Measurements from ENCODE around the gene PNPLA7.

DNA sequence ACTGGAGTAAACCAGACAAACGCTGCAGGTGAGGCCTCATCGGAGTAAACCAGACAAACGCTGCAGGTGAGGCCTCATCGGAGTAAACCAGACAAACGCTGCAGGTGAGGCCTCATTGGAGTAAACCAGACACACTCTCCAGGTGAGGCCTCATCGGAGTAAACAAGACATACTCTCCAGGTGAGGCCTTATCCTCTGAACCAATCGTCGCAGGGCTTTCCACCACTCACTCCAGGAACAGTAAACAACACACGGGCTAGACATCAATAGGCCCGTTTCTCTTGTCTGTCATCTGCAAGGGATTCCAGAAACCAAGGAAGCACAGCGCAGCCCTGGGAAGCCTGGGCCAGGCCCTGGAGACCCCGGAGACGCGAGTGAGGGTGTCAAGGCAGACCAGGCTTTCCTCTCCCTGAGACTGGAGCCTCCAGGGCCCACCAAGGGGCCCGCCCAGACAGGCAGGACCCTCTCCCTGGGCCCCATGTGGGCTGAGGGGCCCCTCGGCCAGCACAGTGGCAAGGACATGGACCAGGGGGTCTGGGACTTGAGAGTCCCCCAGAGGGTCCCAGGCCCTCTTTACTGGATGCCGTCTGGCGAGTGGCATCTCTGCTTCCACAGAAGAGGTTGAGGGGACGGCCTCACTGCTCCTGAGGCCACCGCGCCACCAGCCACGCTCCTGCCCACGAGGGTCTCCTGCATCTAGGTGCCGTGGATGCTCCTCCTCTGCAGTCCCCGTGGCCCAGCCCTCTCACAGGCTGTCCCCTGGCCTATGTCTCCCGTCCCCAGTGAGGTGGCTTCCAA is 64.7 kb downstream of the PNPLA7 start:
- TF ChIP-seq, protein P1, sequence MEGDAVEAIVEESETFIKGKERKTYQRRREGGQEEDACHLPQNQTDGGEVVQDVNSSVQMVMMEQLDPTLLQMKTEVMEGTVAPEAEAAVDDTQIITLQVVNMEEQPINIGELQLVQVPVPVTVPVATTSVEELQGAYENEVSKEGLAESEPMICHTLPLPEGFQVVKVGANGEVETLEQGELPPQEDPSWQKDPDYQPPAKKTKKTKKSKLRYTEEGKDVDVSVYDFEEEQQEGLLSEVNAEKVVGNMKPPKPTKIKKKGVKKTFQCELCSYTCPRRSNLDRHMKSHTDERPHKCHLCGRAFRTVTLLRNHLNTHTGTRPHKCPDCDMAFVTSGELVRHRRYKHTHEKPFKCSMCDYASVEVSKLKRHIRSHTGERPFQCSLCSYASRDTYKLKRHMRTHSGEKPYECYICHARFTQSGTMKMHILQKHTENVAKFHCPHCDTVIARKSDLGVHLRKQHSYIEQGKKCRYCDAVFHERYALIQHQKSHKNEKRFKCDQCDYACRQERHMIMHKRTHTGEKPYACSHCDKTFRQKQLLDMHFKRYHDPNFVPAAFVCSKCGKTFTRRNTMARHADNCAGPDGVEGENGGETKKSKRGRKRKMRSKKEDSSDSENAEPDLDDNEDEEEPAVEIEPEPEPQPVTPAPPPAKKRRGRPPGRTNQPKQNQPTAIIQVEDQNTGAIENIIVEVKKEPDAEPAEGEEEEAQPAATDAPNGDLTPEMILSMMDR (IDR thresholded peaks at IDR 0.05): no peak
- TF ChIP-seq POLR2A (IDR thresholded peaks at IDR 0.05): no peak
